GM18508 (cell line): ENCODE measurements around the gene TRAM2.
A peak's percentile ranks its signal among the peaks of the same experiment; 100 is the strongest.

Experiments used
- ATAC-seq: cut with Tn5 transposase; IDR thresholded peaks from one replicate; pipeline ENCODE4 v1.9.1; 2021; ENCODE audit warnings: moderate number of reproducible peaks; ENCODE audit not compliant: insufficient read depth, unreplicated experiment

The TRAM2 gene

DNA sequence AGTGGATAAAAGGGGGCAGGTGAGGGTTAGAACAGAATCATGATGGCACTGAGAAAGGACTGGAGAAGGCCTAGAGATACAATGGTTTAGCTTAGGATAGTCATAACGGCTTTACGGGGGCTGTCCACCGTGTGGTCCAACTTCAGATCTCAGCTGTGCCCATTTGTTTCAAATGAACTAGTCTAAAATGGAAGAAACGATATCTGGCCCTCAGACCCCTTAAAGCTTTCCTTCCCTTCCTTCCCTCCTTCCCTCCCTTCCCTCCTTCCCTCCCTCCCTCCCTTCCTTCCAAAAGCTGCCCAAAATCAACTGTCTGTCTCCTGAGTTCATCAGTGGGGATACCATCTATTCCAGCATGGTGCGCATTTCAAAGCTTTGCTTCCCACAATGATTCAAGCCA is 27.9 kb downstream of the TRAM2 start:
- no peak for ATAC-seq

DNA sequence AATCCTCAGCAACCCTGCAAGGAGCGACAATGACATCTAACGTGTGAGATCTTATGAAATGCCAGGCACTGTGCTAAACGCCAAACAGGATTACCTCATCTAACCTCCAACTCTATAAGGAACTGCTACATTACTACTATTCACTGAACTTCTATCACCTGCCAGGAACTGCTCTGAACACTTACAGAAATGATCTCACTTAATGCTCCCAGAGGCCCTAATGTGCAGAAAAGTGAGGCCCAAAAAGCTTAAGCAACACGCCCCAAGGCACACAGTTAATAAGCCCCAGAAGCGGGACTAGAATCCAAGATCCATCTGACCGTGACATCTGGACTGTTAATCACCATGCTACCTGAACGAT is 28.5 kb downstream of the TRAM2 start:
- ATAC-seq = no peak

DNA sequence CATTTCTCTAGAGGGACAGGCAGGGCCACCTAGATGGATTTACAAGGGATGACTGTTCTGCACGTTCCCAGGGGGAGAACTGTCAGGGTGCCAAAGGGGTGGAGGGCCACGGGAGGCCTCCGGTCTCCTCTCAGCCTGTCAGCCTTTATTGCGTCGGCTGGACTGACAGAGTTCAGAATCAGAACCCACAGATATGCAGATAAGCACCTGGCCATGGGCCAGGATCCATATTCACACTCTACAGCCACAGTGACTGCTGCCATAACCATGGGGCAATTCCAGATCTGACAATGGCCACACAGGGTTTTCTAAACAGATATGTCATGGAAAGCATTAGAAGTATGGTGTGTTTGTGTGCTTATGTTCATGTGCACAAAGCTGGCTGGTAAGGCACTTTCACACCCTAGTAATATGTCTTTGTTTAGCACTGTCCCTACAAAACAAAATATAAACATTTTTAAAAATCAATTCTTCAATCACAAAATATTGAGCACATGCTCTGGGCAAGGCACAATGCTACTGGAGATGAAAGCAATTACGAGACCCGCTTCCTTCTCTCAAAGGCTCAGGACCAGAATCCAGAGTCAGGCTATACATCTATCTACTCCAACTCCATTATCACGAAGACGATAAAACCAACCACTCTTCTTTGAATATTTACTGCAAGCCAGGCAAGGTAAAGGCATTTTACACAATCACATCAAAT is 29.1 kb downstream of the TRAM2 start:
- ATAC-seq = no peak

DNA sequence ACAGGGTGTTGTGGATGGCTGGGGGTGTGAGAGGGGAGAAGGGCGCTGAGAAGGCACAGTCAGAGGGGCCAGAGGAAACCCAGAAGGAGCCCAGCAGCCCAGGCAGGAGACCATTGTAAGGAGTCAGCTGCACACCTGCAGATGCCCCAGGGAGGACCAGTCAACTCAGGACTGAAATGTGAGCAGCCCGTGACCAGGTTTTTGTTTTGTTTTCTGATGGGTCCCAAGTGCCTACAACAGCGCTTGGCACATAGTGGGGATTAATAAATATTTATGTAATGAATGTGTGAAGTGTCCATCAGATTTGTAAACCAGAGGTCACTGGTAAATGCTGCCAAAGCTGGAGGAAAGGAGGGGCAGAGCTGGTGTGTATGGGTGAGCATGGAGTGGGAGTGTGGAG is 30.2 kb downstream of the TRAM2 start:
- peak; percentile 68 for ATAC-seq

DNA sequence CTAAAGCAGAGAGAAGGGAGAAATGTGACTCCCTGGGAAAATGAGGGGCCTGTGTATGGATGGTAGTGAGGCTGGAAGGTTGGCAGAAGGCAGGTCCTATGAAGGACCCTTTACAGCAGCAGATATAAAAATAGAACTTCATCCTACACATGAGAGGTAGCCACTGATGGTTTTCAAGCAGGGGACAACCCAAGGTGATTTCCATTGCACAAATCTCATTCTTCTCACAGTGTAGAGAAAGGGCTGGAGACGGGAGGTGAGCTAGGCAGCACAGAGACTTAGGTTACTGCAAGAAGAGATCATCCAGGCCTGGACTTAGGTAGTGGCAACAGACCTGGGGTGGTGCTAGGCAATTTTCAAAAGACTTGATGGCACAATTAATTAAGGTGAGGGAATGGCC is 30.7 kb downstream of the TRAM2 start:
- ATAC-seq = peak; percentile 49

DNA sequence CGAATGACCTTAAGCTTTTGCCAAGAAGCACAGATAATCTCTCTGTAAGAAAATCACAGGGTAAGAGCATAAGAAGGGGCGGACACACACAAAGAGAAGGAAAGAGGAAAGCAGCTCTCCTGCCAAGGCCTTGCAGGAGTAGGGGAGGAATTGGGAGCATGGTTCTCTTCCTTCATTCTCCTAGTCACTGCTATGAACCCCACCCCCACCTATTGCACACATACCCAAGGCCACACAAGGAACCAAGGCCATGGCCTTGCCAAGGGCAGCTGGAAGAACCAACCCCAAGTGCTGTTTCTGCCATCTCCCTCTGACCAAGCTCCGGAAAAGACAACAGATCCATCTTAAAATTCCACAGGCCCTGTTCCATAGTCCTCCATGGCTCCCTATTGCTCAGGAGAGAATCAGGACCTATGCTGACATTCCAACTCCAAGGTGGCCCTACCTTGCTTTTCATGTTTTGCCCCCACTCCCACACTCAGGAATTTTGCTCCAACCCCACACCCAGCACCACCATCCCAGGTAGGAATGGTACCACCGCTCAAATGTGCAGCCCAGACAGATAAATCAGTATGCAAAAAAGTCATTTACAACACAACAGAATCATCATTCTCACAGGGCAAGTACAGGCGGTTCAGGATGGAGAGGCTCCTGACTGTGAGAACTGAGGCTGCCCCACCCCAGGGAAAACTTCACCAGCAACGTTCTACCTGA is 31.3 kb downstream of the TRAM2 start:
- no peak for ATAC-seq

DNA sequence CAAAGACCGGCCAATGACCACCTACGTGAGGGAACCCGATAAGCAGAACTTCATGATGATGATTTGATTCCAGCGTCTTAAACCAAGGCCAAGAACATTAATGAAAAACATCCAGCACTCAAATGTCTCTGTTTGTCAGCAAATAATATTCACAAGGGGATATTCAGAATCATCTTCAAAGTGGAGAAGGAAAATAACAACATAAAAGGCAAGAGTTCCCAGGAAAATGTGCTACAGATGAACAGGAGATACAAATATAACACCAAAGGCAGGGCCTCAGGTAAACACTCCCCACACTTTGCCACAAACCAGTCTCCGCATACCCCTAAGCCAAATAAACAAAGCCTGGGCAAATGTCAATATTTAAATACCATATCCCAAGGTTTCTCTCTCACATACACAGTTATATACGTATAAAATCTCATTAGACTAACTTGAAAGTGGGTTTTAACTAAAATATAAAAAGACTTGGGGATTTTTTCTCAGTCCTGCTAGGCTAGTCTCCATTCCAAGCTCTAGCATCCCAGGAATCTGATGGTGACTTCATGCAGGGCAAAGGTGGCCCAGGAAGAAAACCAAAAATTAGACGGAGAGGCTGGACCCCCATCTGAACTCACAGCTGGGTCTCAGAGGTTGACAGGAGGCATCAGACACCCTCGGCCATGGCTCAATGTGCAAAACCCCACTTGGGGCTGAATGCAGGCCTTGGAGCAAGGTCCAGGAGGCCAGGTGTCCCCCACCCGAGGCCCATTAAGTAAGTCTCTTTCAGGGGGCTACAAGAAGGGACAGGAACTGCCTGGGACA is 32.1 kb downstream of the TRAM2 start:
- no peak for ATAC-seq

DNA sequence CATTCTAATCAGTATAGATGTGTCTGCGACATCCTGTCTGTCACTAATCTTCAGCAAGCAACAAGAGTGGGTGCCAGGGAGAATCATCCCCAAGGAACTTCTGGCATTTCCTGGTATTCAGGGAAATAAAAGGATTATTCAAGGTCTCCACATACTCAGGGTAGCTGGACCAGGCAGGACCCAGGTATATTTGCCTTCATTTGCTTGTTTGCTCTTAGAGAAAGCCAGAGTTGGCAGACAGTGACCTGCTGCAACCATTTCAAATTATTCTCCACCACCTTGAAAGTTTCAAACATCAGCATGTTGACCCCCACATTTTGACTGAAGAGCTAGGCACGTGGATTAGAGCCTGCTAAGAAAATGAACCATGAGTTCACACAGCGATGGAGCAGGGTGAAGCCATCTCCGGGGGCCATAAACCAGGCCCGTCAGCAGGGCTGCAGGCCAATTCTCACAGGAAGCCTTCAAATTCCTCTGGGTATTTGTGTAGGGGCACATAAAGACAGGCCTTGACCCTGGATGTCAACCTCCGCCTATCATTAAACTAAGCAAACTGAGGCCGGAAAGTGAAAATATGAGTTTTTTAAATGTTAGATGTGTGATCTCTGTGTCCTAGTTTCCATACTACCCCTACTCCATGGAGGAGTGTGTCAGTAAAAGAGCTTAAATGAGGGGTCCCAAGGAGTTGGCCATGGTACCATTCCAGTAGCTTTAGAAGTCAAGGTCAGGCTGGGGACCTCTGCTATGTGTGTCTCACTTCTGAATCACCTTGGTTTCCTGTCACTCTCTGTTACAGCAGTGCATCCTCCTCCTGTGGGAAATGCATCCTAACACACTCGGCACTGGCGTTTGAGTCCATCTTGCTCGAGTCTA is 32.9 kb downstream of the TRAM2 start:
- no peak for ATAC-seq

DNA sequence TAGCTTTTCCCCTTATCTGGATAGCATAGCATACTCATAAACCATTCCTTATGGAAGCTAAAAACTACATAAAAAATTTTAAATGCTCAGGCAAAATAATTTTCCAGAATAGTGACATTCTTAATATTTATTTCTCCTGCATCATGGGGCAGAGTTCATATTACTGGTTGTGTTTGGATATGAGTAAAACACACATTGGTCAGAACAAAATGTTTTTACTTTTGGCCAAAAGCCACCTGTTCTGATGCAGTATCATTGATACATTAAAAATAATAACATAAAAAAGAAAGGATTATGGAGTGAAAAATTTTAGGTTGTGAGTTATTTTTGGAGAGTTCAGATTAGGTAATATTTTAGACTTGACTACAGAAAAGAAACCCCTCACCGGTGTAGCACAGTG is 33.6 kb downstream of the TRAM2 start:
- ATAC-seq = no peak

DNA sequence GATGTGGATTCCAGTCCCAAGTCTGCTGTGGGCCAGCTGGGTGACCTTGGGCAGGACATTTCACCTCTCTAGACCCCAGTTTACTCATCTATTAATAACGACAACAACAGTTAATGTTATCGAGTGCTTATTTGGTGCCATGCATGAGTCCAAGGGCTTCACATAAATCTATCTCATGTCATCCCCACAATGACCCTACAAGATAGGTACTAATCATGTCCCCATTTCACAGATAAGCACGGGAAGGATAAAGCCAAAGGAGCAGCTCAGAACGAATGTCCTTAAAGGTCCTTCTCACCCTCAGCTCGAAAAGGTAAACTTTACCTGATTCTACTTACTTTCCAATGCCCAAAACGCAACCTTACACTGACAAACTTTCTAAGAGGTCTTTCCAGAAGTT is 35.7 kb downstream of the TRAM2 start:
- ATAC-seq = no peak

DNA sequence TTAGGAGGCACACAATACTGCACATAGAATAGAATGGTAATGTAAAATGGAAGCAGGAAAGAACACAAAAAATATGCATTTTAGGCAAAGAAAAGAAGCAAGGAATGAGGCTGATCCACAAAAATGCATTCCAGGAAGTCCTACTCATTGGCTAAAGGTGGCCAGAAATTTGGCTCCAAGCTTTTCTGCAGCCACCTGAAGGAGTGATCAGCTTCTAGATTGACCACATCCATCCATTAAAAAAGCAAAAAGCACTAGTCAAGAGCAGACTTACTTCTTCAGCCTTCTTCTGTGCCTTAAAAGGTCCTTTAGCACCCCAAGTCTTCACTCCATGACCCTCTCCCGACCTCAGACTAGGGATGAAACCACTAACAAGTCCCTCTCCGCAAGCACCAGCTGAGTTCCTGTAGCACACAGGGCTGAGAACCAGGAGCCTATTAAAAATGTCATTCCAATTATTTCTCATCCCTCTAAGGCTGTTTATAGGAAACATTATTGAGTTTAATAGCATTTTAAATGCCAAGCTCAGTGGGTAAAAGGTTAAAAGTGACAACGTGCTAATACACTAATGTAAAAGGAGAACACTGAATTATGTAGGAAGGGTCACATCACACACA is 36.5 kb downstream of the TRAM2 start:
- no peak for ATAC-seq

DNA sequence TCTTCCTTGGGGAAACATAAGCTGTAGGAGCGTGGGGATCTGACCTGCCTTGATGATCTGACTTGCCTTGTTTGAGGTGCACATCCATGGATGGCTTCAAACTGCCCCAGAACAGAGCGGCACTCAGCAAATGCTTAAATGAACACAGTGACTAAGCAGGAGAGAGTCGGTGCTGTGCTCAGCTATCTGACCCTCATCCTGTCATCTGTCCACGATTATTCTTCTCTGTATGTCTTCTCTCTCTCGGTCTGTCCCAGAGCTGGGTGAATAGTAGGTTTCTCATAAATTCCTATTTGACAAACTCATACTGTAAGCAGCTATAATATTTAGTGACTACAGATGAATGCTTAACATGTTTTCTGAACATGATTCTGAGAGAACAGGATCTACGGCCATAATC is 37.3 kb downstream of the TRAM2 start:
- no peak for ATAC-seq

DNA sequence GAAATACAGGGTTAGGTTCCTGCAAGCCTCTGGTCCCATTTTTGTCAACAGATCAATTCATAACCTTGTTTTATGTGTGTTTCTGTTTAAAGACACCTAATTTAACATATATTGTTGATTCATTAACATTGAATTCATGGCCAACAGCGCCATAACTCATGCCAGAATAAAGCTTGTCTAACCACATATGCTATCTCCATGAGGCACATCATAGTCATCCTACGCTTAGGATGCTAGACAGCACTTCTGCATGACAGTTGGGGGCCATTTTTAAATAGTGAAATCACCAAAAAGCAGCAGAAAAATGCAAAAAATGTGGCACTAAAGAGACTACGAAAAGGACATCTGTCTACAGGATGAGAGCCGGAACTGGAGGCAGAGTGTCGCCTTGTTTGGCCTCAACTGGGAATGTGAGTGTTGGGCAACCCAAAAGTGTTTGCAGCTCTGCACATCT is 37.9 kb downstream of the TRAM2 start:
- ATAC-seq = no peak

DNA sequence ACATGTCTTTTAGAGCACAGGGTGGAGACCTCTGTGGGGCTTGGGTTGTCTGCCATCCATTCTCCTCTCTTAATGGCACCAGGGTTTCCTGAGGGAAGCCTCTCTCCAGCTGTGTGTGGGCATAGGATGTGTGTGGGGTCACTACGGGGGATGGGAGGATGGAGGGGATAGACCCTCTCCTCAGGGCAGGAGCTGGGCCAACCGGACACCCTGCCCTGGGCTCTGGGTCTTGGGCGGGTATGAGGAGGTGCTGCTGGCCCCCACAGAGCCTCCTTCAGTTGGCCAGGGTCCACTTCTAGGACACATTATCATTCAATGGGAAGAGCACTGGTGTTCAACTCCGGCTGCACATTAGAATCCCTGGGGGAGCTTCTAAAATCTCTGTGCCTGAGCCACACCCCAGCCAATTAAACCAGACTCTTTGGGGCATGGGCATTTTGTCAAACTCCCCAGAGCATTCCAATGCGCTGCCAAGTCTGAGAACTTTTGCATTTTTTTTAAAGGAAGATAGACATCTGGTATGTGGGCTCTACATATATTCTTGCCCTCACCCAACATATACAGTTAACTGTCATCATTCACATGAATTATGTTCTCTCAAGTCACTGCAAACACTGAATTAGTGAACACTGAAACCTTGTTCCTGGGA is 38.5 kb downstream of the TRAM2 start:
- ATAC-seq = no peak

DNA sequence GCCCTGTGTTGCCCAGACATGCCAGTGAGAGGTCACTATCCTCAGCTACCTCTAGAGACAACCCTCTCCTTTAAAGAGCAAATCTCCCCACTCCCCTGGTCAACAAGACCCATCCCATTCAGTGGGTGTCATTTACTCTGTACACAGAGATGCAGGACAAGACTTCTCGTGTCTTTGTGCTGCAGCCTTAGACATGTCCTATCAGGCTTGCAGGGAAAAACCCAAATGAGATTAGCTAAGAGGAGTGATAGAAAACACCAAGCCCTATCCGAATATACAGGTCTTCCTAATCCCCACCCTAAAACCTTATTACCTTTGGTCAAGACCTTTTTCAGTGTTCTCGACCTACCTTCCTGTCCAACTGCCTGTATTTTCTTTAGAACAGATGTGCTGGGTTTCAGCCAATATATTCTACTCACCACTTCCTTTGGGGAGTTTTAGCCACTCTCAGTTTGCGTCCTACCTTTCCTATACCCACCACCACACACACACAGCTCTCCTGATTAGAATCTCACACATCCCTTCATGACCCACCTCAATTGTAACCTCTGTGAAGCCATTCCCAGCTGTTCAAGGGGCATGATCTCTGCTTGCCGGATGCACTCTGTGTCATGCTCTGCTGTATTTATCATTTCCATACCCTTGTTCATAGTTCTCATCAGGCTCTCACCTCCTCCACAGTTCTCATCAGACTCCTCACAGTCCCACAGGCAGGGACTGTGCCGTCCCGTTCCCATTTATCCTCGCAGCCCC is 39.7 kb downstream of the TRAM2 start:
- peak; percentile 87 for ATAC-seq

DNA sequence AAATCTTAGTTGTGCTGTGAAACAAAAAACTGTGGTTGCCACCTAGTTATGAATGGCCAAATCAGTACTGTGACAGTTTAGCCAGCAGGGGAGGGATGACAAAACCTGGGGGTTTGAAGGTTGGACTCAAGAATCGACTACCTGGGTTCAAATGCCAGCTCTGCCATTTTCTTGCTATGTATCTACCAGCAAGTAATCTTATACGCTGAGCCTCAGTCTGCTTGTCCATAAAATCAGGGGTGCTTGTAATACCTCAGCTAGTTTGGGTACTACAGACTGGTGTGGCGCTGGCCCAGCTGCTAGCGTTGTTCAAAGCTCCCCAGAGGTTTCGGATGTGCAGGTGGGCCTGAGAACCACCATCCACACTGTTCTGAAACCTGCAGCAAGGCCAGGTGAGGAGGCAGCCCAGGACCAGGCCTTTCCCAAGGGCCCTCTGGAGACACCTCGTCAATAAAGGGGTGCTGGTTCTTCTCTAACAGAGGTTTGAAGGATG is 40.4 kb downstream of the TRAM2 start:
- no peak for ATAC-seq

DNA sequence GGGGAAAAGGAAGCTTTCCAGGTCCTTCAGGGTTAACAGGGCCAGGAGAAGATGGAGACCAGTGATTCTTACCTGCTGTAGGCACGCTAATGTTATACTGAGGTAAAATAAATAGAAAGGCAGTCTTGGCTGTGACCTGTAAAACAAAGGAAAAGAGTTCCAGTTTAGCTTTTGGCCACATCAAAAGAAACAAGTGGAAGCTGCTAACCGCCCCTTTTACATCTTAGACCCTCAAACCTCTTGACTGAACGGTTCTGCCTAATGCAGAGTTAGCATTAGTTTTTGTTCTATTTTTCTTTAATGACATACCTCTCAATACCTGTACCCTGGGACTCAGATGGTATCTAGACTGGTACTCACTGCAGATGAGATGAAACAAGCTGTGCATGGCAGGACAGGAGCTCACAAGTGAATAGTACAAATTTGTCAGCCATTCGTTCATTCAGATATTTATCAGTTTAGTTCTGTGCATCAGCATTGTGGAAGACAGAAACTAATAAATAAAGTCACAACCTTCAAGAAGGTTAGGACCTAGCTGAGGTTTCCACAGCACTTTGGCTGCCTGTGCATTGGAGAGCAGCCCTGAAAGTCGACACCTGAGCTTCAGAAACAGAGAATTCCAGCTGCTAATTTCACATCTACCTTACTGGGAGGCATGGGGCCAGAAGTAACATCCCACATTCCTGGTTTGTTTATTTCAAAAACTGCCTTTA is 41.0 kb downstream of the TRAM2 start:
- no peak for ATAC-seq

DNA sequence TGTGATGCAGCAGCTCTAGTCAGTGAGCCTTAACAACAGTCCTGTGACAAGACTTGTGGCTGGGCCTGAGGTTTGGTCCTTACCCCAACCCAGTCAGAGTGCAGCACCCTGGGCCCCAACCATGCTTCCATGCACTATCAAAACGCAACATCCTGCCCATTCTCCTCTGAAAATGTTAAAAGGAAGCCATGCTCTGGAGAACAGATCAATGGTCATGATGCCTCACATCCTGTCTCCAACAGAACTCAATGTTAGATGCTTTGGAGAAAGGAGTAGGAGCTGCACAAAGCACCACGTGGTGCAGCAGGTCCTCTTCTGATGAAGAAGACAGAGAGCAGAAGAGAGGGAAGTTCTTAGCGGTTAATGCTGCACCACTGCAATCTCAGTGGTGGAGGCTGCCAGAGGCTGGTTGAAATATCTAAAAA is 41.9 kb downstream of the TRAM2 start:
- no peak for ATAC-seq
